DOHH2 (cell line): ENCODE results near the gene PVRIG.

Experiments used
- CTCF ChIP-seq: fragments of 200-600 bp; sonication (generic); IDR thresholded peaks from one replicate; pipeline ENCODE4 v1.5.1; 2014; ENCODE audit warnings: antibody characterized with exemption, mild to moderate bottlenecking, low read depth, low read length; ENCODE audit not compliant: poor library complexity, severe bottlenecking
- EZH2phosphoT487 ChIP-seq: fragments of 200-600 bp; sonication (generic); IDR thresholded peaks from 2 replicates; pipeline ENCODE4 v1.6.1; 2017; ENCODE audit warnings: borderline replicate concordance, mild to moderate bottlenecking, antibody characterized with exemption, low read length, moderate library complexity, mixed read lengths

- TF ChIP-seq CTCF = no peak
- TF ChIP-seq EZH2phosphoT487 = no peak
Measured at GRCh38 chr7:100211342-100211780, 8.4 kb upstream of the PVRIG start.
